SKM-1 treated with dmso at 0.1 percent for 144 hours (cell line): ENCODE measurements around the gene GK.
A peak's percentile ranks its signal among the peaks of the same experiment; 100 is the strongest.
"Not testable (repeated sequence)": the region's sequence is repeated elsewhere in the genome, so short reads cannot be mapped to it uniquely, and the experiment has no call there.

Experiments used
- DNase-seq: peaks from one replicate; lab custom pipeline; 2025; ENCODE audit not compliant: unreplicated experiment; lab: John Stamatoyannopoulos, UW

Gene GK

DNA sequence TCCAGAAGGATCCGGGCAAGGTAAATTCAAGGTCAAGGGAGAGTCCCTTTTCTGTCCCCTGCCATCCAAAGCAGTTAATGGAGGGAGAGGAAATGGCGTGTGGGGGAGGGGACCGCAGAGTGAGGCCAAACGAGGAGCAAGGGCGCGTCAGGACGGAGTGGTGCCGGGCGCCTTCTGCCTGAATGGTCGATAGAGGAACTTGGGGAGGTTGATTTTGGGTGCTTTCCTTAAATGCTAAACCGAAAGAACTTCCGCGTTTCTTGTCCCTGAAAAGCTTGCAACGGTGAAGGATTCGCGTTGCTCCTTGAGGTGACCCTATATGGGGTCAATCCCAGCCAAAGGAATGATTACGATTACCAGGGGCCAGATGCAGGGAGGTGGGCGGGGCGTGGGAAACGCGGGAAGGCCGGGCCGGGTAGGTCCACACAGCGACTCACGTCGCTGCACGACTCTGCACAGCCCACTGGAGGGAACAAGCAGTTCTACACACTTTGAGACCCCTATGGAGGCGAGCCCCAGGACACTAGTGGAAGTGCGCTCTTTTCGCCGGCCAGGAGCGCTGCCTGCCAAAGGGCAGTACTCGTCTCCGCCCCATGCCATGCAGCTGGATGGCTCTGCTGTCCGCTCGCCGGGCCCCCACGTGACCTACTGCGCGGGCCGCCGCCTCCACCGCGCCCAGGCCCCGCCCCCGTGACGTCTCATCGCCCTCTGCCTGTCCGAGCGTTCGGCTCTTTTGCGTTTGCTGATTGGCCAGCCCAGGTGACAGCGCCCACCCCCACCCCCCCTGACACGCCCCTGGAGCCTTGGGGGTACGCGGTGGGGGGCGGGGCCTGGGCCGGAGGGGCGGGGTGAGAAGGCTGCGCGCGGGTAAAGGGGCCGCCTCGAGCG, 452 bp upstream of the GK start:
- peak; percentile 80 for DNase-seq

DNA sequence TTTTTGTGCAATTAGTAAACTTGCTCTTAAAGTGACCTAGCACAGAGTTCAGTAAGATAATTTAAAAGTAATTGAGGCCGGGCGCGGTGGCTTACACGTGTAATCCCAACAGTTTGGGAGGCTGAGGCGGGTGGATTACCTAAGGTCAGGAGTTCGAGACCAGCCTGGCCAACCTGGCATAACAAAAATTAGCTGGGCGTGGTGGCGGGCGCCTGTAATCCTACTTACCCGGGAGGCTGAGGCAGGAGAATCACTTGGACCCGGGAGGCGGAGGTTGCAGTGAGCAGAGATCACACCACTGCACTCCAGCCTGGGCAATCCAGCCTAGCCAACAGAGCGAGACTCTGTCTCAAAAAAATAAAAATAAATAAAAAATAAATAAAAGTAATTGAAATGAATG, 1.2 kb downstream of the GK start:
- not testable (repeated sequence) for DNase-seq

DNA sequence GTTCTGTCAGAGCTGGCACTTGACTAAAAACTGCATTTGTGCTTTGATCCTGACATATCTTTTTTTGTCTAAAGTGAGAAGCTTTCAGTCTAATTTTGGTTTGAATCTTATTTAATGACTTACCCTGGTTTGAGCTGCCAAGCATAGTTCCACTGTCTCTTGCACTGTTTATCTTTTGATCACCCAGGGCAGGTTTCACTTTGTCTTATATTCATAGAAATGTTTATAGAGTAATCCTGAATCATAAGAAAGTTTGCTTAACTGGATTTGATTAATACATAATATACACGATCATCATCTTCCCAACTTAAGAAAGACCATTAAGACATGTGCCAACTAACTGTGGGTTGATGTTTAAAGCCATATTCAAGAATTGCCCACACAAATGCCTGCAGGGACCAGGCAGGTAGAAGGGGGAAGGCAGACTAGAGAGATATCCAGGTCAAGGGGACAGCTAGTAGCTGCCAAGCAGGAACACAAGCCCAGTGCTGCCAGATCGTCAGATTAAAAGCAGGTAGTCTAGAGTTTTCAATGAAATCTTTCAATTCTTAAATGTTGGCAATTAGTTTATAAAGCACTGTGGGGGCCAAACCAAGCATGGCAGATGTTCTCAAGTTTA, 1.9 kb downstream of the GK start:
- no peak for DNase-seq

DNA sequence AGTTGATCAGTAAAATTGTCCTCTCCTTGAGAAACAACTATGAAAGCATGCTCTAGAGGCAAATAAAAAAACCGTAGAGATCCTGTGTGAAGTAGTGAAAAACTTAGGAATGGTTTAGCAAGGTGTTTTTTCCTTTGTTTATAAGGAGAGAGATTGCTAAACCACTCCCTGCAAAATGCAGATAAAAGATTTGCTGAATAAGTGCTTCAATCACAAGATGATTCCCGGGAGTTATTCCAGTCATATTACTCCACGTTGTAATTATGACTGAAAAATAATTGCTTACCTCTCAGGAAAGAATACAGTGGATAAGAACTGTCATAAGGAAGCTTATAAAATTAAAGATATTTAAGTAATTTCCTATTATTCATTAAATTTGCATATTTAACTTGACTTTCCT, 2.8 kb downstream of the GK start:
- DNase-seq: no peak

DNA sequence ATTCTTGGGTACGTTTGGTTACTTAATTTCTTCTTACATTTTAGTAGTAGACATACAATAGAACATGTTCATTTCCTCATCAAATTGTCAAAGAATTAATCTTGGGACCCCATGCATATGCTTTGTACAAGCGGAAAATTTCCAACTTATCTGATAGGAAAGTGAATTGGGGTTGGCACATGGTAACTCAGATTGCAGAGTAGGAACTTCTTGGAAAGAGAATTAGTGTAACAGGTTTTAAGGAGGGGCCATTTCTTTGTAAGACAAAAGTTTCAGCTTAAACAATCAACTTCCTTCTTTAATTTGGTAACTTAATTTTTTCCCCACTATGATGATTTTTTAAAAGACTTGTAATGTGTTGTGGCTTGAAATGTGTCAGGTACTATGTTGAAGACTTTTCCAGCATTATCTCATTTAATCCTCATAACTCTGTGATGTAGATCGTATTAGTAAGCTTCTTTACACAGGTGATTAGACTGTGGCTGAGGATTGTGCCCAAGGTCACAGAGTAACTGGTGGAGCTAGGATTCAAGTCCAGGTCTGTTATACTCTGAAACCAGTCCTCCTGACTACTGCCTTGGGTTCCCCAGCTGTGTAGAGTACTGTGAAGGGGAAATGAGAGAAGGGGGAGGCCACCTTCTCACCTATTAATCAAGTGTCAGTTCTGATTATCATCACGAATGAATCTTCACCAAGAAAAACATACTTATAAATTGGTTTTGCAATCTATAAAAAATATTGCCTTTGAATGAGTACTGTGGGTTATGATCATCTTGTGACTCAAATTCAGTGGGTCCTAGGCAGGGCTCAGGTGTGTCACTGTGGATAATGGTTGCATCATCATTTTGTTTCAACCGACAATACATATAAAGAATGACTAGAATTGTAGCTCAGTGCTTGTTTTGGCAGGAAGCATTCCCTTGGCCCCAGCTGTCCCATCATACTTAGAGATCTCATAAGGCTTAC, 4.3 kb downstream of the GK start:
- DNase-seq: no peak

GRCh38 chrX:30659421-30659820, 6.2 kb downstream of the GK start:
- peak; percentile 5 for DNase-seq

- no peak for DNase-seq
Measured at GRCh38 chrX:30661228-30661627, 8.0 kb downstream of the GK start.

- no peak for DNase-seq
Measured at GRCh38 chrX:30663322-30663721, 10.1 kb downstream of the GK start.

DNA sequence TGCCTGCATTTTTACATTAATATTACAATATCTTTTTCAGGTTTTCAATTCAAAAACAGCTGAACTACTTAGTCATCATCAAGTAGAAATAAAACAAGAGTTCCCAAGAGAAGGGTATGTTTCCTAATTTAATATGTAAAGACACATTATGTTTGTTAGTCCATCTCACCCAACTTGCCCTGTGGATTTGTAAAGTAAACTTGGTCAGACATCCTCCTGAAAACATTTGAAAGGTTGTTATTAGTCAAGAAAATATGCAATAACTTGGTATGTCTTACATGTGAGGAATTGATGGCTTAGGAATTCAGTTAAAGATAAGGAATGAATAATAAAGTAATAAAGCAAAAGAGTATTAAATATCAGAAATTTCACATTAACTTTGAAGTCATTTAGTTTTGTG, 12.2 kb downstream of the GK start:
- DNase-seq: no peak

GRCh38 chrX:30666094-30666493, 12.9 kb downstream of the GK start:
- DNase-seq: no peak

GRCh38 chrX:30668581-30668980, 15.4 kb downstream of the GK start:
- DNase-seq: no peak

DNA sequence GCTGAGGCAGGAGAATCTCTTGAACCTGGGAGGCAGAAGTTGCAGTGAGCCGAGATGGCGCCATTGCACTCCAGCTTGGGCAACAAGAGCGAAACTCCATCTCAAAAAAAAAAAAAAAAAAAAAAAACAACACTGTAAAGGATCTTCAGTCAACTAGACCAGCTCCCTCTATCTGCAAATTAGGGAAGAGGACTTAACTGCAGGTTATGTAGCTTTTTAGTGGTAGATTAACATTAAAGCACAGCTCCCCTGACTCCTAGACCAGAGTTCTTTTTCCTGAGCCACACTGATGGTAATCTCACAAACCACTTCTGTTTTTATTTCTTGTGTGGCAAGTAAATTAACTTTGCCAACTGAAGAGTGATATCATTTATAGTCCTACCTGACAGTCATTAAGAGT, 18.0 kb downstream of the GK start:
- not testable (repeated sequence) for DNase-seq

DNA sequence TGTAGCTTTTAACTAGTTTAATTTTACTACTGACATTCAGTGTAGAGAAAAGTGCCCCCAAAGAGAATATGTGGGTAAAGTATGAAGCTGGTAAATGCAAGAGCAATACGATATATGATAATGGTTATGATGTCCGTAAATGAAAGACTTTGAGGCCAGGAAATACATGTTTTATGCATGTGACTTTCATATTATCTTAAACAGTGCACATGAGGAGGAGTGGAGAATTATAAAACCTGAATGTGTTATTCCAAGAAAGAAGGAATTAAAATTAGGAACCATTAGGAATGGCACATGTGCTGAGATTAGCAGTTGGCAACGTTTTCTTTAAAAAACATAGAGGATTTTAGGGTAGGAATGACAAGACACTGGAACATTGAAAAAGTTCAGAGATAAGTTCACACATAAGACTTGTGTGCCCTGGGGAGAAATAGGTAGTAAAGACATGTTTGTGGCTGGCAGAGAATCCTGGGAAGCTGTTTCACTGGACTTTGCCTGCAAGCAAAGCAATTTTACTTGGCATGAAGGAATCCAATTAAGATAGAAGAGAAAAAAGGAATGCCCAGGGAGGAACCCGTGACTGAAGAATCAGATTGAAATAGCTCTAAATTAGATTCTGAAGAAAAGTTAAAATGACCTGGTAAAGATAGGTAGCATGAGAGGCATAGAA, 20.0 kb downstream of the GK start:
- no peak for DNase-seq

- no peak for DNase-seq
Measured at GRCh38 chrX:30673884-30674598, 20.8 kb downstream of the GK start.

- no peak for DNase-seq
Measured at GRCh38 chrX:30674799-30675198, 21.6 kb downstream of the GK start.

DNA sequence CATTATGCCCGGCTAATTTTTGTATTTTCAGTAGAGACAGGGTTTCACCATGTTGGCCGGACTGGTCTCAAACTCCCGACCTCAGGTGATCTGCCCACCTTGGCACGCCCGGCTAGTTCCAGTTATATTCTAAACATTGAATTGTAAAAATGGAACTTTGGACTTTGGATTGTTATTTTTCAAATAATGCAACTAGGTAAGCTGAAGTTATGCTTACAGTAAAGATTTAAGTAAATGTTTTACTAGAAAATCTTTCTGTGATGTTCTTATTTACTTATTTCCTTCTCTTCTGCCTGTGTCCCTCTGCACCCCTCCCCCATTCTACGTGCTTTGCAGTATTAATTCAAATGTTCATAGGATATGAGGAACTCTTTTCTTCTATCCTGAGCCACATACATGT, 26.1 kb downstream of the GK start:
- DNase-seq: no peak

DNA sequence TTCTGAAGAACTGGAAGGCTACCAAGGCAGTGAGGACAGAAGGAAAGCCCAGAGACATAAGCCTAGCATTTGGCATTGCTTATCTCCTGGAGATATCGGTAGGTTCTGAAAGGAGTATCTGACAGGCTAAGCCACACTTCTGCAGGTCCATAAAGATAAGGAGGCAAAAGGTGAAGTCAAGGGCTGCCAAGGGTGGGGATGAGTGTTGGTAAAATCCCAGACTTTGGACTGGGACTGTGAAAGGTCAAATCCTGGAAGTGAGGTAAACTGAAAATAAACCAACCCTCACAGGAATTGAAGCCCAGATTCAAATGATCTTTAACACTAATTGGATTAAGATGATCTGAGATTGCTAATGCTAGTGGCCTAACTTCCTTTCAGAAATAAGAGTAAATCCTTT, 27.4 kb downstream of the GK start:
- DNase-seq: no peak

DNA sequence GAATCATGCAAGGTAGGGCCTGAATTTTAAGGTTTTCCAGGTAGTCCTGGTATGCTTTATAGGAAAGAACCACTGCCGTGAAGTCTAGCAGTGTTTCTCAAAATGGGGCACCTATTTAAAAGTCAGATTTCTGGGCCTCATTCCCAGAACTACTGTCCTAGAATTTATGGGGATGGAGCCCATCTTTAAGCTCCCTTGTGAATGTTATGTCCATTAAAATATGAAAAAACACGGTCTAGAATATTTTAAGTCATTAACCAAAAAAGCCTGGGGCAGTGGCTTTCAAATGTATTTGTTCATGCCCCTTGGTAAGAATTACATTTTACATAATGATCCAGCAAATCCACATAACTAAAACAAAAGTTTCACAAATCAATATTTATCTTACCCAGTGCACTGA, 35.4 kb downstream of the GK start:
- DNase-seq: no peak

GRCh38 chrX:30689116-30689515, 35.9 kb downstream of the GK start:
- no peak for DNase-seq

GRCh38 chrX:30690330-30690729, 37.1 kb downstream of the GK start:
- DNase-seq: no peak
